Hematopoietic multipotent progenitor cell treated with erythropoietin and hydrocortisone succinate and interleukin-3 and kit ligand, for 17 days (in vitro differentiated cells): ENCODE data around the gene ASAP3.

Source experiments
- DNase-seq: peaks from one replicate; pipeline ENCODE4 v3.0.0-alpha.2; 2015; ENCODE audit warnings: low spot score

ASAP3 gene

GRCh38 chr1:23477359-23478144, 6.4 kb downstream of the ASAP3 start:
- no peak for DNase-seq

DNA sequence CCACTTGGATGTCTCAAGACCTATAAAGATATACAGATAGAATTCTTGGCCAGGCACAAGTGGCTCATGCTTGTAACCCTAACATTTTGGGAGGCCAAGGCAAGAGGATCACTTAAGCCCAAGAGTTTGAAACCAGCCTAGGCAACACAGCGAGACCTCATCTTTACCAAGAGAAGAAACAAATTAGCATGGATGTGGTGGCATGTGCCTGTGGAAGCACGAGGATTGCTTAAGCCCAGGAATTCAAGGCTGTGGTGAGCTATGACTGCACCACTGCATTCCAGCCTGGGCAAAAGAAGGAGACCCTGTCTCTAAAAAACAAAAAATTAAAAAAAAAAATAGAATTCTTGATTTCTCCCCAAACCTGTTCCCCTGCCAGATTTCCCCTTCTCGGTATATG, 8.3 kb downstream of the ASAP3 start:
- no peak for DNase-seq

- DNase-seq: no peak
These were observed 8.8 kb downstream of the ASAP3 start for GRCh38 chr1:23475134-23475628.

DNA sequence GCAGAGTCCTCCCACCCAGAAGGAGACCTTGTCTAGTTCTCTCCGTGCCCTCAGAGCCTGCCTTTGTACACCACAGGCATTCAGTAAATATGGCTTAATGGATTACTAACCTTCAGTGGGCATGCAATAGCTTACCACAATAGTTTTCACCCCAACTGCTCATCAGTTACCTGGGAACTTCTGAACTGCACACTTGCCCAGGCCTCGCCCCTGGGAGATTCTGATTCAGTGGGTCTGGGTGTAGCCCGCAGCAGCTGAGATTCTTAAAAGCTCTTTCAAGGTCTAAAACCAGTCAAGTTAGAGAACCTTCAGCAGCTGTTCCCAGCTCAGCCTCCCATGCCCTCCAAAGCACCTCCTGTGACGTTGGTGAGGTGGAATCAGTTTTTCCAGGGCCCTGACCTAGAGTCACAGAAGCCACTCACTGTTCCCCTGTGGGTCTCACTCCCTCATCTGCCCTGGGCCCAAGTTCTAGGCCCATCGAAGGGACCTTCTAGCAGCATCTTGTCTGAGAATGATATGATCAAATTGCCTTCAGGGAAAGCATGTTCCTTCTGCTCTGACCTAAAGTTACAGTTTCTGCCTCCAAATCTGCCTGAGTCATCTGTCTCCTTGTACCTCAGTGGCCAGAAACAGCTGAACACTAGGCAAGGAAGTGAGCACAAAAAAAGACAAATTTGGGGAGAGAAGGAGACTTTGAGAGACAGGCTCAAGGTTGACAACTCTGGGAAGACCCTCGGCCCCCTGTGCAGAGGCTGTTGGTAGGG, 10.8 kb downstream of the ASAP3 start:
- DNase-seq: no peak

DNA sequence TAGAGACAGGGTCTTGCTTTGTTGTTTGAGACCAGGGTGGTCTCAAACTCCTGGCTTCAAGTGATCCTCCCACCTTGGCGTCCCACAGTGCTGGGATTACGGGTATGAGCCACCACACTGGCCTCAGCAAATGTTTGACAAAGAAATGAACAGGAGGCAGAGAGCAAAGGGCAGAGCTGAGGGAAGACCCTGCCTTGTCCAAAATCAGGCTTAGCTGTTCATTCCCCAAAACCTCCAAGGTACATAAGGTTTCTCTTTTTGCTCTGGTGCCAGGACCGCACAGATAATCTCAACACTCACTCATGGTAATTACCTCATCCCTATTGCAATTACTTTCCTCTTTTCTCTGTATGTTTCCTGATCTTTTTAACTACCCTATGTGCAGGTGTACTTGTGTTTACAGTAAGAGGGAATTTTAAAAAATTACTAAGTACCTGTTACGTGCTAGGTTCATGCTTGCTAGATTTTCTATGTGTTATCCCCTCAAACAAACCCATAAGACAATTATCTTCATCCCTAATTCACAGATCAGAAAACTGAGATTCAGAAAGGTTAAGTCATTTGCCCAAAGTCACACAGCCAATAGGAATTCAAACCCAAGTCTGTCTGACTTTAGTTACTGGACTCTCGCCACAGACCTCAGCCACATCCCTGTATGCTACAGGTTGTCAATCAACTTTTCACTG, 11.5 kb downstream of the ASAP3 start:
- no peak for DNase-seq

- DNase-seq: no peak
These were observed 12.4 kb downstream of the ASAP3 start for GRCh38 chr1:23471473-23472075.

DNA sequence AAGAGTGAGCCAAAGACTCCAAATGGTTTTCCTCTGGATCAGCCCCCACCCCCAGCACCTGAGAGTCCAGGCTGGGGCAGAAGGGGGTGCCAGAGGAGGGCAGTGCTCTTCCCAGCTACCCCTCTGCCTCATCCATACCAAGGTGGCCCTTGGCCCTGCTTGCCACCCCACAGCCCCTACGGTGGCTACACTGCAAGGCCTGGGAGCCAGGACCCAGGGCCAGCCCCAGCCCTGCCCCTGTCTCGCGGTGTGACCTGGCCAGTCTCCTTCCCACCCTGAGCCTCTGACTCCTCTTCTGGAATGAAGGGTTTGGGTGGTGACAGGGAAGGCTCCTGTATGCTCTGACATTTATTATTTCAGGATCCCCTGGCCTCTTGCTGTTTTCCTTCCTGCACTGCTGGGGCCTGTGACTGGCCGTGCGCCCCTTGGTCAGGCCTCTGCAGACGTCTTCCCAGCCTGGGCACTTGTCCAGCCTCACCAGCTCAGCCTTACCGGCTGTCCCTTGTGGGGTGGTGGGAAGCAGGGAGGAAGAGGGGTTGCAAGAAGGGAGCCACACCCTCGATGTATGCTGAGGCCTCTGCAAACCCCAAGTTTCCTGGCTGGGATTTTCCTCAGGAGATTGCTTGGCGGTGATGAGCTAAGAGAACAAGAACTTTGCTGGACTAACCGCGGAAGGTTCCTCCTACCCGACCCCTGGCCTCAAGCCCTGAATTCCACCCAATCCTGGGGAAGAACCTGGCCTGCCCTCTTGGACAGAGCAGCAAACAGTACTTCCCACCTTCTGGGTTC, 13.5 kb downstream of the ASAP3 start:
- no peak for DNase-seq

DNA sequence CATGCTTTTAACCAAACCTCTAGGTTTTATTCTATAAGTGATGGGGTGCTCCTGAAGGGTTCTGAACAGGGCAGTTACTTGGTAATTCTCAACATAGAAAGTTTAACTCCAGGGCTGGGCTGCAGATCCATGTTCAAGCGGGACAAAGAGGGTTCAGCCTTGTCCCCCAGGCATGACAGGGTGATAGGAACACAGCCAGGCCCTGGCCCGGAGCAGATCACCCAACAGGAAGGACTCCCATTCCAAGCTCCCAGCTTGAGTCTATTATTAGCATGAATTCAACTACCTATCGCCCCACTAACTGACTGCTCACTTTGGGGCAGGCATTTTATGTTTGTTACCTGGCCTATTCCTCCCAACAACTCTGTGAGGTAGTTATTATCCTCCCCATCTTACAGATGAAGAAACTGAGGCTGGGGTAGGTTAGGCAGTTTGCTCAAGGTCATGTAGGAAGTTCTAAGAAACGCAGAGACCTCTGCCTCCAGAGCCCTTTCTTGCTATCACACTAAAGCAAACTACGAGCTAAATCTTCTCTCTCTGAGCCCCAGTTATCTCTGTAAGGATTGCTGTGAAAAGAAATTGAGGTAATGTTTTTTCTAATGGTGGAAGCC, 14.5 kb downstream of the ASAP3 start:
- DNase-seq: no peak

- DNase-seq: no peak
These were observed 17.5 kb downstream of the ASAP3 start for GRCh38 chr1:23466423-23466989.

DNA sequence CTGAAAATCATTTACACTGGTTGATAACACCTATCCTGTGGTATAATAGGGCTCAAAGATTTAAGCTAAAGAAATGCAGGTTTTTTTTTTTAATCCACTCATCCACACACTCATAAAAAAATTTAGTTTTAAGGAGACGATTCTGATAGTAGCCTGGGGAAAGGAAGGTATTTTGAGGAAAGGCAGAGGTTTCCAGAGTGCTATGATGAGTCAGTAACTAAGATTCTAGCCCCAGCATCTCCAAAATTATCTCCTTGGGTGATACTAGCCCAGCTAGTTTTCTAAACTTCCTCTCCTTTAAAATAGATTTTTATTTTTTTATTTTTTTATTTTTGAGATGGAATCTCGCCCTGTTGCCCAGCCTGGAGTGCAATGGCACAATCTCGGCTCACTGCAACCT, 20.7 kb downstream of the ASAP3 start:
- no peak for DNase-seq

GRCh38 chr1:23462766-23463165, 21.2 kb downstream of the ASAP3 start:
- no peak for DNase-seq

DNA sequence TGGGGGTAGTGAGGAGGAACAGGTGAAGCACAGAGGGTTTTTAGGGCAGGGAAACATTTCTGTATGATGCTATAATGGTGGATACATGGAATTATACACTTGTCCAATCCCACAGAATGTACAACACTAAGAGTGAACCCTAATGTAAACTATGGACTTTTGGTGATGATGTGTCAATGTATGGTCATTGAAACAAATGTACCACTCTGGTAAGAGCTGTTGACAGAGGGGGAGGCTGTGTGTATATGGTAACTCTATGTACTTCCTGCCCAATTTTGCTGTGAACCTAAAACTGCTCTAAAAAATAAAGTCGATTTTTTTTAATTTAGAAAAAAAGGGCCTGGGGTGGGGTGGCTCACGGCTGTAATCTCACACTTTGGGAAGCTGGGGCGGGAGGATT, 22.9 kb downstream of the ASAP3 start:
- DNase-seq: no peak

DNA sequence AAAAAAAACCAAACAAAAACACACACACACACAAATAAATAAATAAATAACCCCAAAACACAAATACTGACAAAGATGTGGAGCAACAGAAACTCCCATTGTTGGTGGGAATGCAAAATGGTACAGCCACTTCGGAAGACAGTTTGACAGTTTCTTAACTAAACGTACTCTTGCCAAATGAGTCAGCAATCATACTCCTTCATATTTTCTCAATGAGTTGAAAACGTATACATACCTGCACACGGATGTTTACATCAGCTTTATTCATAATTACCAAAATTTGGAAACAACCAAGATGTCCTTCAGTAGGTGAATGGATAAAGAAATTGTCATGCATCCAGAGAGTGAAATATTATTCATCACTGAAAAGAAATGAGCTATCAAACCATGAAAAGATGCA, 23.5 kb downstream of the ASAP3 start:
- DNase-seq: no peak

- DNase-seq: no peak
These were observed 24.6 kb downstream of the ASAP3 start for GRCh38 chr1:23459338-23459757.

DNA sequence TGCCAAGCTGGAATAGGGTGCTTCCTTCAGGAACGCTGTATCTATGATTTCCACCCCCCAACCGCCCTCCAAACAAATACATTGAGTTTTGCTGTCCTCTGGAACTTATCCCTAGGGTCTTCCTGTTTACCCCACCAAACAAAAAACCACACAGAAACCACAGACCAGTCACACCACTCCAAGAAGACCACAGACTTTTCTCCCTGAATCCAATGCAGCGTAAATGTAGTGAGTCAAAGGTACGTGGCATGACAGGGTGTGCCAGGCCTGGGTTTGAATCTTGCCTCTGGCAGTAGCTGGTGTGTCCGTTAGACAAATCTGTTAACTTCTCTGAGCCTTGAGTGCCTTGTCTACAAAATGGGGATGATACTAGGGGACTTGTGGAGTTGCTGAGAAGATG, 27.8 kb downstream of the ASAP3 start:
- no peak for DNase-seq

DNA sequence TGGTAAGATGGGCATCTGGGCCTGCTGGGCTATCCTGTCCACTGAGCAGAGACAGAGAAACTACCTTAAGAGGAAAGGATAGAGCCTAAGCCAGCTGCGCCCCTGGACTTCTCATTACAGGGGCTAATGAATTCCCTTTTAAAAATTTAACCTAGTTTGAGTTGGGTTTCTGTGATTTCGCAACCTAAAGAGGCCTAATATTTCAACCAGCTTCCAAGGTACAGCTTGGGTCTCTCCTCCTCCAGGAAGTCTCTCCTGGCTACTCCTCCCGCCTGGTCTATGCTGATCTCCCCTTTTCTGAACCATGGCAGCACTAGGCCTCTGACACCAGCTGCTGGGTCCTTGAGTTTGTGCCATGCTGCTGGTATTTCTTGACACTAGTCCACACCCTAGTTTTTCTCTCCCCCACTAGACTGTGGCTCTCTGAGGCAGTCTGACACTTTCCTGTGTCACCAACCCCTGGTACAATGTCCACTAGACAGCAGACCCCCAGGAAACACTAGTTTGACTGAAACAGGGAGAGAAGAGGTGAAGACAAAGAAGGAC, 30.5 kb downstream of the ASAP3 start:
- no peak for DNase-seq

DNA sequence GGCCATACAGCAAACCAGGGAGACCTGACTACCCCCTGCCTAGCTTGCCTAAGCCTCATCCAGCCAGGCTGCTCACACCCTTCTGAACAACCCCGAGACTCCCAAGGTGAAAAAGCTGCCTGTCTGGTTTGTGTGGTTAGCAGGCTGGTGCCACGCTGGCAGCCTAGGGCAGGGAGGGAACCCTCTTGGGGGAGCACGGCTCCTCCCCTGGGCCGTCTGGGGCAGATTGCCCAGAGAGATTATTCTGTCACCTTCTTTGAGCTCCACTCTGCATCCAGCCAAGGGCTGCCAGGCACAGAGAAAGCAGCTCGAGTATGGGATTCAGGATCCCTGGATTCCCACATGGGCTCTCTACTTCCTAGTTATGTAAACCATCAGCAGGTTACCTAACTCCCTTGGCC, 32.0 kb downstream of the ASAP3 start:
- DNase-seq: peak; percentile 64

- no peak for DNase-seq
These were observed 32.5 kb downstream of the ASAP3 start for GRCh38 chr1:23451441-23451840.

DNA sequence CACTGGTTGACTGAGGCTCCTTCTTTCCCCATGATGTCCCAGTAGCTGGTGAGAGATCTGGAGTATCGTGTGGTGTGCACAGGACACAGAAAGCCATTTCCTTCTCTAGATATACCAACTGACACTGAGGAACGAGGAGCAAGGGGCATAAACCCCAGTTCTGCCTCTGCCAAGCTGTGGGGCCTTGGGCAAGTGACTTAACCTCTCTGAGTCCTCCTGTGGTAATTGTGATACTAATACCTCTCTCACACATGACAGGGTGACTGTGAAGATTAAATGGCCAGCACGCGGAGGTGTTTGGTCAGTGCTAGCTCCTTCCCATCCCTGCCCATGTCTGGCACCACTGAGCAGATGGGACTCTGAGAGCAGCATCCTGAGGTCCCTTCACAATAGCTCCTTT, 33.1 kb downstream of the ASAP3 start:
- no peak for DNase-seq

DNA sequence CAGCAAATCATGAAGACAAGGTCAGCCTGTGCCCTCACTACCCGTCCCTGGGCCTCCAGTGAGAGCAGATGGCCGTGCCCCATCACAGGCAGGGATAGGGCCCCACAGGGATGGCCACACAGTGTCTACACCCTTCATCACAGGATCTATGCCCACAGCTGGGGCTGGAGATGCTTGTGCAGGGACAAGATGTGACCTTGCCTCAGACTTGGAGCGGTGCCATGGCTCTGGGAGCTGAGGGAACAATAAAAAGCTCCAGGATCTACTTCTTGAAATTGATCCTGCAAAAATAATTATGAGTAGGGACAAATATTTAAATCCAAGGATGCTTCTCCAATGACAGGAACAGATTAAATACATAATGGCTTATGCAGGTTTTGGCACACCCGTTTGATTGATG, 34.0 kb downstream of the ASAP3 start:
- DNase-seq: no peak

GRCh38 chr1:23449306-23449705, 34.7 kb downstream of the ASAP3 start:
- DNase-seq: no peak
